H1 (cell line): ENCODE results near the gene ADAD2. TPM values are rescaled to one million over a fixed set of nuclear protein-coding genes. Genes with fewer than 3 reads are reported as not detected.

Source experiments
- CTCF ChIA-PET: fragments of 300-600 bp; sonication (Branson Sonifier 250); formaldehyde crosslinking; loops from one replicate; lab custom pipeline; 2021; ENCODE audit not compliant: partially characterized antibody; lab: Charles Lee
- POLR2A ChIA-PET: fragments of 300-600 bp; sonication (Branson Sonifier 250); formaldehyde crosslinking; loops from one replicate; lab custom pipeline; 2021; ENCODE audit warnings: inconsistent platforms; ENCODE audit not compliant: partially characterized antibody; lab: Charles Lee
- DNase-seq, 2 experiments: peaks; one replicate each; pipeline versions ENCODE4 v3.0.0 to v3.0.0-alpha.2; 2010 to 2022; ENCODE audit warnings: low spot score in 2 of 2, low read depth in 1 of 2, mixed read lengths in 1 of 2
- FAIRE-seq: peaks from 2 replicates; lab custom pipeline; 2011; peaks lifted over from hg19 to GRCh38; lab: Jason Lieb, UNC
- H2AFZ ChIP-seq: 2 replicates; pipeline ENCODE4 v1.8.1; 2012; ENCODE audit warnings: low read length, inconsistent platforms
- H2AK5ac ChIP-seq: 2 replicates; pipeline ENCODE4 v1.6.1; 2013; ENCODE audit warnings: low read depth, low read length
- H2BK120ac ChIP-seq: replicated peaks from 2 replicates; pipeline ENCODE3; 2013; ENCODE audit warnings: low read depth, low read length, inconsistent platforms
- H2BK12ac ChIP-seq: 2 replicates; pipeline ENCODE4 v1.6.1; 2013; ENCODE audit warnings: low read depth, low read length
- H2BK15ac ChIP-seq: 2 replicates; pipeline ENCODE4 v1.6.1; 2013; ENCODE audit warnings: low read length
- H2BK20ac ChIP-seq: 2 replicates; pipeline ENCODE4 v1.6.1; 2013; ENCODE audit warnings: low read length
- H2BK5ac ChIP-seq: 2 replicates; pipeline ENCODE4 v1.6.1; 2013; ENCODE audit warnings: low read depth, low read length
- H3K14ac ChIP-seq: 2 replicates; pipeline ENCODE4 v1.6.1; 2013; ENCODE audit warnings: inconsistent platforms; ENCODE audit not compliant: insufficient read length
- H3K18ac ChIP-seq: 2 replicates; pipeline ENCODE4 v1.6.1; 2013; ENCODE audit warnings: low read length; ENCODE audit errors: extremely low read depth
- H3K23ac ChIP-seq: 2 replicates; pipeline ENCODE4 v1.6.1; 2013; ENCODE audit warnings: inconsistent platforms; ENCODE audit not compliant: insufficient read length
- H3K23me2 ChIP-seq: 2 replicates; pipeline ENCODE4 v1.6.1; 2013; ENCODE audit warnings: low read depth, low read length
- H3K27ac ChIP-seq: 2 replicates; pipeline ENCODE4 v1.6.1; 2011; ENCODE audit warnings: low read depth, low read length, inconsistent platforms
- H3K27me3 ChIP-seq, 4 experiments: replicated peaks in 1 of 4; 1 replicate in 1 of 4; 2 replicates in 3 of 4; pipeline versions ENCODE4 v1.6.1 to v1.8.1; 2011 to 2013; ENCODE audit warnings: low read length in 3 of 4, mild to moderate bottlenecking in 3 of 4, inconsistent platforms in 2 of 4, mixed read lengths in 2 of 4, moderate library complexity in 1 of 4; ENCODE audit not compliant: control insufficient read depth in 3 of 4, insufficient read depth in 3 of 4; ENCODE audit errors: extremely low read depth in 1 of 4
- H3K36me3 ChIP-seq, 4 experiments: 2 replicates each; pipeline versions ENCODE4 v1.6.1 to v1.8.1; 2011 to 2013; ENCODE audit warnings: mild to moderate bottlenecking in 4 of 4, low read length in 3 of 4, moderate library complexity in 2 of 4, control low read depth in 1 of 4, inconsistent platforms in 1 of 4; ENCODE audit not compliant: insufficient read depth in 4 of 4, control insufficient read depth in 2 of 4
- H3K4ac ChIP-seq: replicated peaks from 2 replicates; pipeline ENCODE3; 2013; ENCODE audit warnings: low read length, low read depth, mixed read lengths, inconsistent platforms; ENCODE audit not compliant: insufficient read length
- H3K4me1 ChIP-seq, 4 experiments: replicated peaks in 1 of 4; 1 replicate in 1 of 4; 2 replicates in 3 of 4; pipeline versions ENCODE4 v1.6.1 to v1.8.1; 2011 to 2013; ENCODE audit warnings: low read length in 3 of 4, inconsistent platforms in 2 of 4, mixed read lengths in 1 of 4; ENCODE audit not compliant: insufficient read depth in 4 of 4, control insufficient read depth in 3 of 4
- H3K4me2 ChIP-seq, 2 experiments: 2 replicates each; pipeline versions ENCODE4 v1.6.1 to v1.8.1; 2011 to 2013; ENCODE audit warnings: low read depth in 2 of 2, low read length in 2 of 2, control low read depth in 1 of 2, inconsistent platforms in 1 of 2, mild to moderate bottlenecking in 1 of 2; ENCODE audit not compliant: insufficient read depth in 1 of 2
- H3K4me3 ChIP-seq, 4 experiments: fragments of 200-600, 300-600 bp in 1 of 4; sonication (generic), shearing (Covaris generic), sonication (Bioruptor Twin) in 1 of 4; 2 replicates each; pipeline versions ENCODE4 v1.5.1 to v1.8.1; 2011 to 2016; ENCODE audit warnings: low read length in 4 of 4, low read depth in 3 of 4, control low read depth in 2 of 4, inconsistent platforms in 2 of 4, mild to moderate bottlenecking in 2 of 4, mixed read lengths in 1 of 4, moderate library complexity in 1 of 4; ENCODE audit not compliant: insufficient read depth in 2 of 4; ENCODE audit errors: extremely low read depth in 1 of 4
- H3K56ac ChIP-seq: replicated peaks from 2 replicates; pipeline ENCODE3; 2013; ENCODE audit warnings: low read depth, mild to moderate bottlenecking, mixed read lengths, low read length, inconsistent platforms; ENCODE audit not compliant: insufficient read length
- H3K79me1 ChIP-seq: 2 replicates; pipeline ENCODE4 v1.6.1; 2013; ENCODE audit warnings: low read depth, low read length, control low read depth
- H3K79me2 ChIP-seq, 2 experiments: 2 replicates each; pipeline versions ENCODE4 v1.6.1 to v1.8.1; 2012 to 2013; ENCODE audit warnings: low read length in 2 of 2, mild to moderate bottlenecking in 2 of 2, inconsistent platforms in 1 of 2; ENCODE audit not compliant: insufficient read depth in 2 of 2, control insufficient read depth in 1 of 2
- H3K9ac ChIP-seq, 4 experiments: replicated peaks in 1 of 4; 1 replicate in 1 of 4; 2 replicates in 3 of 4; pipeline versions ENCODE4 v1.6.1 to v1.8.1; 2011 to 2013; ENCODE audit warnings: low read depth in 3 of 4, low read length in 3 of 4, control low read depth in 2 of 4, mild to moderate bottlenecking in 2 of 4, moderate library complexity in 2 of 4, inconsistent platforms in 1 of 4; ENCODE audit errors: extremely low read depth in 1 of 4
- H3K9me3 ChIP-seq, 2 experiments: 2 replicates each; pipeline versions ENCODE4 v1.6.1 to v1.8.1; 2012 to 2013; ENCODE audit warnings: mild to moderate bottlenecking in 2 of 2, moderate library complexity in 2 of 2, control low read depth in 1 of 2, inconsistent platforms in 1 of 2, low read depth in 1 of 2, low read length in 1 of 2, mixed read lengths in 1 of 2; ENCODE audit not compliant: insufficient read depth in 2 of 2
- H4K20me1 ChIP-seq, 2 experiments: replicated peaks in 1 of 2; 2 replicates each; pipeline versions ENCODE3 to v1.8.1; 2011 to 2013; ENCODE audit warnings: inconsistent platforms in 2 of 2, low read length in 2 of 2, mild to moderate bottlenecking in 1 of 2; ENCODE audit not compliant: insufficient read depth in 2 of 2, control insufficient read depth in 1 of 2
- H4K5ac ChIP-seq: 2 replicates; pipeline ENCODE4 v1.6.1; 2013; ENCODE audit warnings: low read length, low read depth, mixed read lengths, inconsistent platforms; ENCODE audit not compliant: insufficient read length
- H4K8ac ChIP-seq: 2 replicates; pipeline ENCODE4 v1.8.0; 2013; ENCODE audit warnings: mild to moderate bottlenecking, moderate library complexity, low read length, inconsistent platforms; ENCODE audit not compliant: insufficient read depth; ENCODE audit errors: extremely low read depth
- H4K91ac ChIP-seq: replicated peaks from 2 replicates; pipeline ENCODE3; 2013; ENCODE audit warnings: low read length, mixed read lengths, inconsistent platforms; ENCODE audit not compliant: insufficient read length
- ATF3 ChIP-seq: IDR thresholded peaks from 2 replicates; pipeline ENCODE4 v1.6.1; 2011; ENCODE audit warnings: low read depth, mild to moderate bottlenecking, low read length; ENCODE audit not compliant: insufficient read depth
- BACH1 ChIP-seq: IDR thresholded peaks from 2 replicates; pipeline ENCODE4 v1.6.1; 2012; ENCODE audit warnings: low read length, improper control_type of control experiment
- CBX5 ChIP-seq: fragments of 300-800, 300-1000 bp; sonication (generic); IDR thresholded peaks from 2 replicates; pipeline ENCODE4 v1.7.1; 2016; ENCODE audit warnings: antibody characterized with exemption, low read length, low read depth
- CBX8 ChIP-seq: fragments of 300-800, 300-1000 bp; sonication (generic); IDR thresholded peaks from 2 replicates; pipeline ENCODE4 v1.7.1; 2016; ENCODE audit warnings: low read depth, low read length, borderline replicate concordance
- EZH2 ChIP-seq: fragments of 200-600 bp; sonication (generic); IDR thresholded peaks from 2 replicates; pipeline ENCODE4 v1.7.1; 2012; ENCODE audit warnings: low read depth, mild to moderate bottlenecking, moderate library complexity, low read length, inconsistent platforms; ENCODE audit not compliant: severe bottlenecking
- JUN ChIP-seq: IDR thresholded peaks from 2 replicates; pipeline ENCODE4 v1.6.1; 2011; ENCODE audit warnings: low read depth, mild to moderate bottlenecking, improper control_type of control experiment, low read length
- JUND ChIP-seq: IDR thresholded peaks from 2 replicates; pipeline ENCODE4 v1.6.1; 2011; ENCODE audit warnings: mild to moderate bottlenecking, improper control_type of control experiment, low read length
- MAFK ChIP-seq: IDR thresholded peaks from 2 replicates; pipeline ENCODE4 v1.6.1; 2012; ENCODE audit warnings: low read depth, mild to moderate bottlenecking, improper control_type of control experiment, low read length
- POLR2AphosphoS5 ChIP-seq: IDR thresholded peaks from 2 replicates; pipeline ENCODE4 v1.6.1; 2011; ENCODE audit warnings: low read depth, low read length
- POU5F1 ChIP-seq: IDR thresholded peaks from 2 replicates; pipeline ENCODE4 v1.6.1; 2011; ENCODE audit warnings: low read depth, mild to moderate bottlenecking, low read length, moderate library complexity
- TAF1 ChIP-seq: IDR thresholded peaks from 2 replicates; pipeline ENCODE4 v1.6.1; 2011; ENCODE audit warnings: mild to moderate bottlenecking, low read depth, low read length
- TBP ChIP-seq: IDR thresholded peaks from 2 replicates; pipeline ENCODE4 v1.6.1; 2011; ENCODE audit warnings: low read depth, low read length, improper control_type of control experiment
- WGBS, 2 experiments: shearing (Covaris generic) in 1 of 2; methylation state at CpG; one replicate each; pipeline versions ENCODE4 v1.1.6 to v1.1.7; 2013 to 2015; ENCODE audit warnings: low lambda C conversion rate in 2 of 2, mixed read lengths in 2 of 2, inconsistent platforms in 1 of 2, low coverage in 1 of 2, missing lambda C conversion rate in 1 of 2; ENCODE audit not compliant: insufficient replicate concordance in 2 of 2, insufficient coverage in 1 of 2, insufficient read length in 1 of 2; ENCODE audit errors: extremely low coverage in 1 of 2, missing lambda C conversion rate in 1 of 2; 5-methylcytosine and 5-hydroxymethylcytosine counted together
- polyA plus RNA-seq, 7 experiments: library from polyadenylated mRNA; depleted of rRNA in 3 of 7; stranded (reverse) in 5 of 7; unstranded in 2 of 7; fragments of >200 nt in 5 of 7; fragments of 200-250 nt in 2 of 7; gene quantifications; 1 replicate in 5 of 7; 2 replicates in 1 of 7; 4 replicates in 1 of 7; pipeline versions ENCODE4 v1.2.1 to v1.2.3, GENCODE V29; 2011 to 2013; ENCODE audit warnings: missing spikeins in 2 of 7, mixed read lengths in 2 of 7
- total RNA-seq: library from RNA; stranded (reverse); fragmentation: NEBNext Ultra II Directional; extraction: Animal tissue kit (Norgen Biotek cat#: 25700); gene quantifications from 2 replicates; pipeline ENCODE4 v1.2.1, GENCODE V29; 2021

Gene ADAD2
- total and polyA plus RNA-seq, 2 of the 8 experiments (the other 6 are each of a cell fraction or from before 2014, with no cell fraction given): 1.2 to 1.3 TPM

- CTCF ChIA-PET: interaction anchor here (0.7 to 1.7 kb wide), 8 partner anchors 12 to 255 kb away, joined by 3 to 4 read pairs (median 3); partner anchors contain the start of gene KCNG4
- Histone ChIP-seq H3K27ac (peak overlapping the region; percentile 19; the same call in 1 of the 2 replicates), H3K14ac (no peak overlapping the region), H2BK12ac (peak overlapping the region; percentile 39; the same call in 1 of the 2 replicates), H3K4me2 (peak overlapping the region; percentile 34 to 46; a peak in 3 of 4 replicates), H3K79me2 (no peaks in the 10 kb centered on the region), H3K36me3 (no peaks in the 10 kb centered on the region), H3K4me1 (peaks cover 0 to 12% (median 6%) of the 10 kb centered on the region in 4 experiments; a peak in 6 of 7 replicates), H2AK5ac (no peak overlapping the region), H4K8ac (no peak overlapping the region; the same call in 1 of the 2 replicates), H2AFZ (peak overlapping the region; percentile 80), H4K20me1 (no peaks in the 10 kb centered on the region), H4K91ac (peak overlapping the region; percentile 79), H3K23me2 (no peaks in the 10 kb centered on the region), H3K56ac (no peak overlapping the region), H3K4me3 (no peak overlapping the region; a peak in 1 of 8 replicates), H3K23ac (no peak overlapping the region), H2BK120ac (no peak overlapping the region), H3K27me3 (no peaks in the 10 kb centered on the region), H3K18ac (peak overlapping the region; percentile 93), H3K79me1 (no peaks in the 10 kb centered on the region), H3K4ac (no peak overlapping the region), H2BK20ac (0 out of 2 replicates have a peak overlapping the region, but pooled peaks have one; percentile 61), H3K9ac (no peak overlapping the region), H4K5ac (no peak overlapping the region), H3K9me3 (no peaks in the 10 kb centered on the region), H2BK5ac (peak overlapping the region; percentile 83; the same call in 1 of the 2 replicates), H2BK15ac (peak overlapping the region; percentile 88; the same call in 1 of the 2 replicates)
- POLR2A ChIA-PET: no interaction called here
- no peak for TF ChIP-seq EZH2
- no peak for TF ChIP-seq POU5F1
- no peak for TF ChIP-seq CBX8
- no peak for TF ChIP-seq POLR2AphosphoS5
- 0 out of 2 replicates have a peak, but pooled peaks have one; percentile 28 for TF ChIP-seq JUN
- peak; percentile 64; the same call in 1 of the 2 replicates for TF ChIP-seq MAFK
- TF ChIP-seq CBX5: no peak
- peak; percentile 82 for TF ChIP-seq JUND
- TF ChIP-seq TAF1: 0 out of 2 replicates have a peak, but pooled peaks have one; percentile 28
- TF ChIP-seq TBP: 0 out of 2 replicates have a peak, but pooled peaks have one; percentile 17
- TF ChIP-seq BACH1: peak; percentile 73; the same call in 1 of the 2 replicates
- 0 out of 2 replicates have a peak, but pooled peaks have one; percentile 2 for TF ChIP-seq ATF3
- no peak for FAIRE-seq
- WGBS, 2 experiments: 48% methylated on average over 8 of the region's 18 CpGs; no CpG with 5 or more reads in 1 of the 2 experiments
- DNase-seq: peak; percentile 36 to 66
Observed at GRCh38 chr16:84228256-84228838, 37.4 kb downstream of the ADAD2 start.
